ENCODE measurements around the gene HIVEP2.

HIVEP2 gene

DNA sequence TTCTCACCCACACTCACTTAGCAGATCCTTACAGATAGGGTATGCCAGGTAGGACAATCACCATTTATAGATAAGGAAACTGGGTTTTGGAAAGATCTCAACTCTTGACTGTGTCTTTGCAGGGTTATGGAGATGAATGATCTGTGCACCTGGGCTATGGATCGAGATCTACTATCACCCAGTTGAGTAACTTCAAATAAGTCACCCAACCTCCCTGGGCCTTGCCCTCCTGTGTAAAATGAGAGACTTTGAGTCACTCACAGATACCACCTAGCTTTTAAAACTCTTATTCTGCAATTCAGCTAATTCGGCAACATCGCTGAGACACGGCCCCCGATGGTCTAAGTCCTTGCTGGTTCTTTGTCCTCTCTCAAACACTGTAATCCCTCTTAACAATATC, 53.5 kb downstream of the HIVEP2 start:
- DNase-seq (ENCODE audit: low read depth): no peak
- no peak overlapping the region for H3K4me3 ChIP-seq (ENCODE audit: control insufficient read depth, low read depth, low read length)
- TF ChIP-seq, protein P1, sequence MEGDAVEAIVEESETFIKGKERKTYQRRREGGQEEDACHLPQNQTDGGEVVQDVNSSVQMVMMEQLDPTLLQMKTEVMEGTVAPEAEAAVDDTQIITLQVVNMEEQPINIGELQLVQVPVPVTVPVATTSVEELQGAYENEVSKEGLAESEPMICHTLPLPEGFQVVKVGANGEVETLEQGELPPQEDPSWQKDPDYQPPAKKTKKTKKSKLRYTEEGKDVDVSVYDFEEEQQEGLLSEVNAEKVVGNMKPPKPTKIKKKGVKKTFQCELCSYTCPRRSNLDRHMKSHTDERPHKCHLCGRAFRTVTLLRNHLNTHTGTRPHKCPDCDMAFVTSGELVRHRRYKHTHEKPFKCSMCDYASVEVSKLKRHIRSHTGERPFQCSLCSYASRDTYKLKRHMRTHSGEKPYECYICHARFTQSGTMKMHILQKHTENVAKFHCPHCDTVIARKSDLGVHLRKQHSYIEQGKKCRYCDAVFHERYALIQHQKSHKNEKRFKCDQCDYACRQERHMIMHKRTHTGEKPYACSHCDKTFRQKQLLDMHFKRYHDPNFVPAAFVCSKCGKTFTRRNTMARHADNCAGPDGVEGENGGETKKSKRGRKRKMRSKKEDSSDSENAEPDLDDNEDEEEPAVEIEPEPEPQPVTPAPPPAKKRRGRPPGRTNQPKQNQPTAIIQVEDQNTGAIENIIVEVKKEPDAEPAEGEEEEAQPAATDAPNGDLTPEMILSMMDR (IDR thresholded peaks at IDR 0.05; ENCODE audit: control insufficient read depth, insufficient read depth, low read depth, low read length, missing control alignments): no peak

DNA sequence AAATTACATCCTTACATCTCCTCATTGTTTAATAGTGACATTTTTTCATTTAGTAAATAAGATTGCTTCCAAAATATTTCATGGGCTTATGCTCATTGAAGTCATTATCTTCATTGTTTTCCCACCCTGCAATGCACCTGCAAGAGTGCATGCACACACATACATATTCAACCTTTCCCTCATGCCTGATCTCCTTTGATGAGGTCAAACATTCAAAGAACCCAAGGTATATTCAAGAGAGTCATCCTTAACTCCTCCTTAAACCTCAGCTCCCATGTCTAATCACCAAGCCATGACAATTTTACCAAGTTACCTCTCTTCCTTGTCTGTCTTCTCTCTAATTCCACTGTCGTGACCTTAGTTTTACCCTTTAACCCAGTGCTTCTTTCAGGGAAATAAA, 56.5 kb downstream of the HIVEP2 start:
- no peak for DNase-seq (ENCODE audit: low read depth)
- TF ChIP-seq, protein P1 (IDR thresholded peaks at IDR 0.05; ENCODE audit: control insufficient read depth, insufficient read depth, low read depth, low read length, missing control alignments): no peak
- H3K4me3 ChIP-seq (ENCODE audit: control insufficient read depth, low read depth, low read length): no peak overlapping the region

DNA sequence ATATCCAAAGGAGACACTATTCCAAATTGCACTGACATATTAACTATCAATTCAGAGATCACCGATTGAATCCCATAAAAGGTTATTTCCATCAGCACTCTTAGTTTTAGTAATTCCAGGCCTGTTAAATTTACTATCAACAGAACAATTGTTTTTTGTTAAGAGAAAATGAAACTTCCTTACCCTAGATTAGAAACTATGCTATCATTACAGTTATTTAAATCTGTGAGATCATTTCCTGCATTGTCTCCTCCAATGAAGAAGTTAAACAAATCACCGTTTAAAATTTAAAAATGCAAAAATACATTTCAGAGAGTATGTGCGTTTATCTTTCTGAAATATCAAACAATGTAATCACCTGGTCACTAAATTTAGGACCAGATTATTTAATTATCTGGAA, 57.5 kb downstream of the HIVEP2 start:
- TF ChIP-seq, protein P1 (IDR thresholded peaks at IDR 0.05; ENCODE audit: control insufficient read depth, insufficient read depth, low read depth, low read length, missing control alignments): no peak
- no peak for DNase-seq (ENCODE audit: low read depth)
- H3K4me3 ChIP-seq (ENCODE audit: control insufficient read depth, low read depth, low read length): no peak overlapping the region

- no peak for DNase-seq (ENCODE audit: low read depth)
- H3K4me3 ChIP-seq (ENCODE audit: control insufficient read depth, low read depth, low read length): no peak overlapping the region
- TF ChIP-seq, protein P1 (IDR thresholded peaks at IDR 0.05; ENCODE audit: control insufficient read depth, insufficient read depth, low read depth, low read length, missing control alignments): peak; percentile 31
Observed at GRCh38 chr6:142886431-142887170, 58.4 kb downstream of the HIVEP2 start.

DNA sequence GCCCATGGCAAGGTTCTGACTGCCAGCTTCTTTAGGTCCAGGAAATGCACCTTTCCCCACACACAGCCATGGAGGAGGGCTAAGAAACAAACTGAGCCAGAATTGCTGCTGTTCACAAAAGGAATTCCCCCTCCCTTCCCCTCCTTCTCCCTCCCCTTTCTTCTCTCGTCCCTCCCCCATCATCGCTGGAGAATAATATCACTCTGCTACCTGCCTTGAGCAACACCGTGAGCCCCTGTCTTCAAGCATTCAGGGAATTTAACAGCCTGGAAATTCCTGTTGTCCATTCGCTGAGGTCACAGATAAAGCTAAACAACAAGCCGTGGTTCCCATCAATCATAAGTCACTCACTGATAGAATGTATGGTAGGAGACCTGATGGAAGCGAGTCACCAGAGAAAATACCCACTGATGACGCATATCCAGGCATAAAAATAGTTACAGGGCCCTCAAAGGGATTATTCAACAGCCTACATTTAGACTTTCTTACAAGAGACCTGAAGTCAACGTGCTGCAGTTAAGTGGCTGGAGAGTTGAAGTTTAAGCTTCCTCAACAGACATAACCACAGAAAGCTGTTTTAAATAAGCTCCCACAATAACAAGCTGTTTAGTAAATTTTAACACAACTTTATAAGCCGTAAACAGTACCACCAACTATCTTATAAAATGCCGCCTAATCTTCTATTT, 59.7 kb downstream of the HIVEP2 start:
- TF ChIP-seq, protein P1 (IDR thresholded peaks at IDR 0.05; ENCODE audit: control insufficient read depth, insufficient read depth, low read depth, low read length, missing control alignments): no peak
- H3K4me3 ChIP-seq (ENCODE audit: control insufficient read depth, low read depth, low read length): peak overlapping the region; percentile 45
- peak; percentile 78 for DNase-seq (ENCODE audit: low read depth)

DNA sequence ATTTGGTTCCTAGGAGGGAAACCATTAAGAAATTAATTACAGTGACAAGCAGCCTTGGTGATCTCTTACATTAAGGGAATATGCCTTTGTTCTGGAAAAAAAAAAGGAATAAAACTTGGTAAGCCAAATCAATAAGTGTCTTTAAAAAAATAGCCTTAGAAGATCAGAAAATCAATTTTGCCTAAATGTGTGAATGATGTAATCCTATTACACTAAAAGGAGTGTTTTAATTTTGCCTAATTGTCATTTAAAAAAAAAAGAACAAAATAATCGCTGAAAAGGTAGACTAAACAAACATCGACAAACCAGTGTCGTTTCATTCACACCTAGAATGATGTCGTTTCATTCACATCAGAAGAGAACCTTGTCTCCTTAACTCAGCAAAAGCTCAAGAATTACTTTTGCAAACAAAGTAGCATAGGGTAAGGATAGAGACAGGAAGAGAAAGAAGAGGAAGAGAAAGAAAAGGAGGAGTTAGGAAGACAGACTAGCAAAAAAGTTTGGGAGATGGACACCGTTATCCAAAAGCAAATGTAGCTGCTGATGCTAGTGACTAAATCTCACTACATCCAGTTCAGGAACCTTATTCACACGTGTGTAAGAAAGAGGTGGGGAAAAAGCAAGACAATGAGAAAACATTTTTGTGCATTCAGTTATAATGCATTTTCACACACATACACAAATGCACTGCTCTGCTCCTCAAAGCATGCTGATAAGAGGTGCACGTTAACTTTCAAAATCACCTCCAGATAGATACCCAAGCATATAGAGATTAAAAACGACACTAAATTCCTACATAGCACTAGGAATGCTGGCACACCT, 60.6 kb downstream of the HIVEP2 start:
- H3K4me3 ChIP-seq (ENCODE audit: control insufficient read depth, low read depth, low read length): no peak overlapping the region
- DNase-seq (ENCODE audit: low read depth): no peak
- TF ChIP-seq, protein P1 (IDR thresholded peaks at IDR 0.05; ENCODE audit: control insufficient read depth, insufficient read depth, low read depth, low read length, missing control alignments): no peak

Measured in AG09309 (cell line).